ENCODE results near the gene SC5D.

Gene SC5D

DNA sequence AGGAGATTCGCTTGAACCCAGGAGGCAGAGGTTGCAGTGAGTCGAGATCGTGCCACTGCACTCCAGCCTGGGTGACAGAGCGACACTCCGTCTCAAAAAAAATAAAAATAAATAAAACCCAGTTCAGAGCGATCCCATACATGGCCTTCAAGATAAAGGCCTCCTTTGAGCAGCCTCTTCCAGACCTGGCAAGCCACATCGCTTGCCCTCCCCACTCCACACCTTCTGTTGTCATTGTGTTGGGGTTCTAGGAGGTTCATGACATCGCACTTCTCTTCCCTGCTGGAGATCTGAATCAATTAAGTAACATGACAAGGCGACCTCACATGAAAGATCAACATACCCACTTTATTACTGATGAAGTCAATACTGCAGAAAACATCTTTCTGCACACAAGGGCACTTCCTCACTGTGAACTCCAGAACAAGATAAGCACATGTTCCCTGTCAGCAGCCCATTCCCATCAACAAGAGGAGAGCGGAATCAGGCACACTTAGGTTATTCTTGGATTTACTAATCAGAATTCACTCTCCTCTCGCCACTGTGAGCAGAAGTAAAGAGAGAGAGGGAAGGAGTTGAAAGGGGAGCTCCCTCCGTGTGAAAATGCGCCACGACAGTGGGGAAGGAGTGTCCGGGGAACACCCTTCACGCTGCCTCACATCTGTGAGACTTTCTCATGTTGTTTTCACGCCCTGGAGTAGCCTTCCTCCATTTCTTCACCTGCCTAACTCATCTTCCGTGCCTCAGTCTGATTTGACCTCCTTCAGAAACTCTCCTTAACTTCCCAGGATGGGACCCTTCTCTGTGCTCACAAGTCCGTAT, 38.3 kb downstream of the SC5D start:
- no peak for DNase-seq

DNA sequence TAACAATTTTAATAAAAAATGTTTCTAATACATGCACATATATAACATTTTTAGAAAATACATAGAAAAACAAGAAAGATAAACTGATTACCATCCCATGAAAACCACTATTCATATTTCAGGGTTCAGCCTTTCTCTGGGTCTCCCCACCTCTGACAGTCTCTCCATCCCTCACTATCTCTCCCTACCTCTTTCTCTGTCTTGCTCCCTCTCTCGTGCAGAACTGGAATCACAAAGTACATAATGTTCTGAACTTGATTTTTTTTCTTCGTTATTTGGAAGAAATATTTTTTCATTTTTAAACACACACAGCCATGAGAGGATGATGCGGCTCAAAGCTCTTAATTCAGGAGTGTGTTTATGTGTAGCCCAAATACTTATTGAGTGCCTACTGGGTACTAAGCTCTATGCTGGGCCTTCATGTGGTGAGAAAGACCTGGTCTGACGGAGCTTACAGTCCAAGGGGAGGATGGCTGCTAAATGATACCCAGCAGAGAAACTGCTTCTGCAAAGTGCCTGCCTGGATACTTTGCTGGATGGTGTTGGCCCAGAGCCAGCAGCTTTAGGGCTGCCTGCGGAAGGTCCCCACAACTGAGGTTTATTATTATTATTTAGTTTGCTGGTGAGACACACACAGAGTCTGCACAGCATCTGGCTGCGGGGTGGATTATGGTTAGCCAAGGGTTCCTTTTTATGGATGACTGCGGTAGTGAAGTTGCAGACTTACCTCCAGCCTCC, 42.6 kb downstream of the SC5D start:
- no peak for DNase-seq

DNA sequence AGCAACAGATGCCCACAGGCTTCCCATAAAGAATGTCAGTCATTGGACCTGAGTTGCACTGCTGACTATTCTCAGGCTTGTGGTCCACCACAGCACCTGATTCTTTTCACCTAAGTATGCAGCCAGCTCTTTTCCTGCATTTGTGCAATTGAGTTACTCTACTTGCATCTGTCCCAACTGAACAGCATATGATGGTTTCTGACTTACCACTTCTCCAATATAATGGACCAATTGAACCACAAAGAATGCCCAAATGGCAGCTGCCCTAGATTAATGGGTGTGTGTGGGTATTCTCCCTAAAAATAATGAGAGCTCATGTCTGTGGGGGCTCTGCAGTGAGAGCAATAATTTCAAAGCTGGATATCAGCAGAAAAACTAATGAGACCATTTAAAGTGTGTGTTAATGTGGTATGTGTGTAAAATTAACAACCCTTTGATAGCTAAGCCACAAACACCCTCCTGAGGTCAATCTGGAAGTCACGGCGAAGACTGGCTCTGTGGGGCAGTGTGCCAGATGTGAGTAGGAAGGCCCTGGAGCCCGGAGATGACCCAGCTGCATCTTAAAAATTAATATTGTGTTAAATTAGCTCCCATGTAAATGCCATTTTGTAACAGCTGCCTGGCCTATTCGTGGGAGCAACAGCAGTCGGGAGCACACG, 43.8 kb downstream of the SC5D start:
- DNase-seq = no peak

DNA sequence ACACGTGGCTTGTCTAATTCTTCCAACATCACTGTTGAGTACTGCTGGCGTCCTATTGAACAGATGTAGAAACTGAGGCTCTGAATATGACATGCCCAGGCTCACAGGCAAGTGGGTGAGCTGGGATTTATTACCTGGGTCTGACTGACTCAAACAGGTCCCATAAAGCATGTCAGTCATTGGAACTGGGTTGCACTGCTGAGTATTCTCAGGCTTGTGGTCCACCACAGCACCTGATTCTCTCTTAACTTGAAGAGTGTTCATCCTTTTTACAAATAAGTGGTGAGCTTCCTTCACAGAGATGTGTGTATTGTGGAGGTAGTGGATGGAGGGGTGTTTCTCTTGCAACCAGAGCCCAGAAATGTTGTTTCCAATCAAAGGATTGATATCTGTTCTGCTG, 44.5 kb downstream of the SC5D start:
- DNase-seq = no peak

DNA sequence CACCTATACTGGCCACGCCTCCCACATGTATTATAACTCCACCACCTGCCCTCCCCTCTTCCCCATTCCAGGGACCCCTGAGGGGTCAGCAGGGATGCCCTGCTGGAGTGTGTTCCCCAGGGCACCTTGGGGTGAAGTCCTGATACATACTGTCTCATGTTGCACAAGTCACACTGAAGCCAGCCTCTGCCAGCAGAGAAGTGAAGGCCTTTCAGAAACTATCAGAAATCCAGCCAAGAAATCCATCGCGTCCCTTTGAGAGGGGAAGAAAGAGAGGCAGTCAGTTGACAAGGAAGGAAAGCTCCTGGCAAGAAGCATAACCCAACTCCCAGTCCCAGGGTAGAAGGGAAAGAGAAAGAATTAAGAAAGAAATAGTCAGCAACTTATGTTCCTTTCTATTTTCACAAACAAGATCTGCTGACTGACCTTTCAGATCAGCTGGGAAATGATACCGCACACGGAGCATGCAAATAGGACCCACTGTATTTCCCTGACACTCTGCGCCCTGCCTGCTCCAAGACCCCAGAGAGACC, 45.2 kb downstream of the SC5D start:
- no peak for DNase-seq

DNA sequence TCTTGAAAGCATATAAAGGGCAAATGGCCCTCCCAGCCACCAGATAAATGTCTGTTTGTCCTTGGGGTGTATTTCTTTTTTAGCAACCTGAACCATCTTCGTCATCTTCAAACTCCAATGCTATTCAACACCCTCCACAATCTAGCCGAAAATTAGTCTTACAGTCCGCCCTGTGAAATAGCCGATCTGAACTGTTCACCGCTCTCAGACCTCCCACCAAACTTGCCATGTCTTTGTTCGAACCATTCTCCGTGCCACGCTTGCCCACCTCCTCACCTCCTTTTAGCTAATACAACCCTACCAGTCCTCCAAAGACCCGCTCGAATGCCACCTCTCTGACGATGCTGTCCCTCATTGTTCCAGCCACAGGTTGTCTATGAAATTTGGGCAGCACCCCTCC, 46.0 kb downstream of the SC5D start:
- DNase-seq = no peak

DNA sequence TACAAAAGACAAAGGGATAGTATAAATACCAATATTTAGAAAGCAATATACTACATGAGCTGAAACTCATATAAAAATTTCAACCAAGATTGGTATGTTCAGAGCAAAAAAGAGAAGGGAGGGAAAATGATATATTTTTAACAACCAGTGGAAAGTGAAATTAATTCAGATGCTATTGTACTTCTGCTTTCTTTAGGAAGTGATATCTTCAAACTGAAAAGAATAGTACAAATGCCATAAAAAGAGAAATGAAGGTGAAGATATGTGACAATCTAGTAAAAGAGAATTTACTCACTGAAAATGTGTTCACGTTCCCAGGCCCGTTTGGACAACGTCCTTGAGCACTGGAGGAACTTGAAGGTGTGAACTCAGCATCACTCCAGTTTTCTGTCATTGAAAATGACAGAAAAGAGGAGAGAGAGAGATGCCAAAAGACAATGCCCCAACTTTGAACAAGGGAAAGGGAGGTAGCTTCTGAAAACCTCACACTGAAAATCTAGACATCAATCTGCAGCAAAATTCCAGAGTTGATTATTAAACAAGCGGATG, 47.5 kb downstream of the SC5D start:
- DNase-seq = no peak

DNA sequence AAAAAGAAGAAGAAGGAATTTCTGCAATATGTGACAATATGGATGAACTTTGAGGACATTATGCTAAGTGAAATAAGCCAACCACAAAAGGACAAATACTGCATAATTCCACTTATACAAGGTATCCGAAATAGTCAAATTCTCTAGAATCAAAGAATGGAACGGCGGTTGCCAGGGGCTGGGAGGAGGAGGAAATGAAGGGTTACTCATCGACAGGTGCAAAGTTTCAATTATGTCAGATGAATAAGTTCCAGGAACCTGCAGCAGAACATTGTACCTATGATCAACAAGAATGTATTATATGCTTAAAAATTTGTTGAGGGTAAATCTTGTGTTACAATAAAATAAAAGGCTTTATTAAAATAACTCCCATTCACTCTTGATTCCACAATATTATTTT, 49.0 kb downstream of the SC5D start:
- no peak for DNase-seq

DNA sequence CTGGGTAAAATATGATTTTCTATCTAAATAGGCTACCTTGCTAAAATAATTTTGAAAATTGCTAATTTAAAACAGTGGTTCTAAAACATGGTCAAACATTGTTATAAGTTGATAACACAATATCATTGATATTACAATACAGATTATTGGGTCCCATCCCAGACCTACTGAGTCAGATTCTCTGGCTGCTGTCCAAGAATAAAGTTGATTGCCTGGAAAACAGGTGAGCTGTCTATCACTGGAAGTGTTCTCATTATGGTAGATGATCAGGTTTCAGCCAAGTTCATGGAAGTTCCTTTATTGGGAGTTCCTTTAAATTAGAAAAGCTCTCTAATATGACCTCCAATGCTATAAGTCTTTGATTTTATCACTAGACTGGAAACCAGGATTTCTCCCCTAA, 52.3 kb downstream of the SC5D start:
- DNase-seq = no peak

DNA sequence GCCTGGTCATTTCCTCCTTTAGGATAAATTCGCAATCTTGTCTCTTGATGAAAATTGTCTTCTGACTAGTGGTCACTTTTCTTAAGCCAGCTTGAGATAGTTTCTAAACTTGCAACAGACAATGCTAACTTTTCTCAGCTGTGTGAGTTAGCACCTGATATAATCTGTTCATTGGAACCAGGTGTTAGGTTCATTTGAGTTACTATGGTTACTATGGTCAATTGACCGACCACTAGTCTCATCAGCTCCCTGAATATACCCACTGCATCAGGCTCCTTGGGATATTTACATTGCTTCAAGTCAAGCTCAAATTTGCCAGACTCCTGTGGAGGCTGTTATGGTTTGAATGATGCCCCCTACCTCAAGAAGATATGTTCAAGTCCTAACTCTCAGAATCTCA, 54.5 kb downstream of the SC5D start:
- DNase-seq = no peak

DNA sequence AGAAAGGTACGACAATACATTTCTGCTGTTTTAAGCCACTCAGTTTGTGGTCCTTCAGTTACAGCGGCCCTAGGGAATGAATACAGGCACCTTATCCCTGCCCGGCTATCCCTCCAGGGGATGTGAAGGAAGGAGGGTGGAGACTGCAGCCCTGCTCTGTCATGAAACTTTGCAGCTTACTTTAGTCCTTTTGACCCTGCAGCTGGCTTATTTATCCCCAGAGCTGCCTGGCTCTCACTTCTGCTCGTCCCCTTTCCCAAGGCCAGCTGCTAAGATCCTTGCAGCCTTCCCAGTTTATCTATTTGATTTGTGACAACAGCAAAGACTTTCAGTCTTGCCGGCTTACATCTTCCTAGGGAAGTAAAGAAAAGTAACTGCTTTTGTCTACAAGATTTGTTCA, 55.2 kb downstream of the SC5D start:
- no peak for DNase-seq

DNA sequence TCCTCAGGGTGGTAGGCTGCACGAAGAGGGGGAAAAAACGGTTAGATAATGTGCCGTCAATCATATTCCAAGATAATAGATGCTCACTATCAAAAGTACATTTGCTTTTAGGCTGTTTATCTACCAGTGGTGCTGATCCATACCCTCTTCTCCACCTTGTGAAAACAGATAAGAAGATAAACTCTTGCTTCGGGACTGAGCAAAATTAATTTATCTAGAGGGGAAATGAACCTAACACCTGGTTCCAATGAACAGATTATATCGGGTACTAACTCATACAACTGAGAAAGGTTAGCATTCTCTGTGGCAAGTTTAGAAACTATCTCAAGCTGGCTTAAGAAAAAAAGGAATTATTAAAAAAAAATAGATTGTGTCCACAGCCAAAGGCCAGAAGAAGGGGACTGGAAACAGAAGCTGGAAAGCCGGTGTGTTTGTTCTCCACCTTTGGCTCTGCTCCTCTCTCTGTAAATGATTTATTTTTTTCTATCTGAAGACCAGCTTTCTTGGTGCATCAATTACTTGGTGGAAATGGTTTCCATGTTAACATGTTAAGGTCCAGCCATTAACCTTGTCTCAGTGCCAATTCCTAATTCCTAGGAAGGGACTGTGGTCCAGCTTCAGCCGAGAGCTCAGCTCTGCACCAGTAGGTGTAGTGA, 55.8 kb downstream of the SC5D start:
- no peak for DNase-seq

DNA sequence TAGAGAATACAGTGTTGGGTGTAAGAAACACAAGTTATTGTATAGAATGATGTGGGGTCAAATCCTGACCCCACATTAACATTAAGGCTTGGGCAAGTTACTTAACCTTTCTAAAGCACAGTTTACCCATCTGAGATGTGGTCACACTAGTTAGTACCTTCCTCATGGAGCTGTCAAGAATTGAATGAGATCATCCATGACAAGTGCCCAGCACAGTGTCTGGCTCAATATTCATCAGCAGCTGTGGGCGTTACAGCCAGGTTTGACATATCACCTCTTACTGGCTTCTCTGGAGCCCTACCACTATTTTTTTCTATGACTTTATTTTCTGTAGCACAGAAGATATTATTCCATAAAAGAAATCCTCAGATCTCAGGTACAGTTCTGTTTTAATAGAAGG, 57.2 kb downstream of the SC5D start:
- DNase-seq = no peak

DNA sequence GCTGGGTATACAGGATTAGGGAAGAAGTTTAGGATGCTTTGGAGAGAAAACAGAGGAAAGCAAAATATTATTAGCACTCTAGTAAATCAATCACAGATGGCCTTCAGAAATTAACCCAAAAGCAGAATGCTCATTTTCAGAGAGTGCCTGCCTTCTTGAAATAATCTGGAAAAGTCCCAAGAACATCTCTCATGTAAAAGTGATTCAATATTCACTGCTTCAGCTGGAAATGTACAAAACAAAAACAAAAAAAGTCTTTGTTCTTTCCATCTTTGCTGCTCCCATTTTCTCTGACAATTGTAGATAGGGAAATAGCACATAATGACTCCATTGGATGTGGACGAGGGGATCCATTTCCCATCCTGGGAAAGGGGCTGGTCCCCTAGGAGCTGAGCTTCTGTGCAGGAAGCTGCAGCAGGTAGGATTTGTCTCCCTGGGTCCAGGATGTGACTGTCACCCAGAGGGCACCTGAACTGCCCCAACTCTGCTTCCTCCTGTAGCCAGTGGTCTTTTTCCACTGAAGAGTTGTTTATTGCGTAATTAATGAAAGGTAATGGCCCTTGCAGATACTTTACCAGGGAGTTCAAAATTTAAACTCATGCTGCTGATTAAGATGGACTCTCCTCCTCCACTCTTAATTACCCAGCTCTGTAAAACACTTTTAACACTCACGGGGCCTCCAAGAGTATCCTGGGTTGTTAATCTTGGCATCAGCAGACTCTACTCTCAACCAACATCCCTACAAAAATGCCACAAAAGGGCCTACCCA, 57.9 kb downstream of the SC5D start:
- DNase-seq = no peak

DNA sequence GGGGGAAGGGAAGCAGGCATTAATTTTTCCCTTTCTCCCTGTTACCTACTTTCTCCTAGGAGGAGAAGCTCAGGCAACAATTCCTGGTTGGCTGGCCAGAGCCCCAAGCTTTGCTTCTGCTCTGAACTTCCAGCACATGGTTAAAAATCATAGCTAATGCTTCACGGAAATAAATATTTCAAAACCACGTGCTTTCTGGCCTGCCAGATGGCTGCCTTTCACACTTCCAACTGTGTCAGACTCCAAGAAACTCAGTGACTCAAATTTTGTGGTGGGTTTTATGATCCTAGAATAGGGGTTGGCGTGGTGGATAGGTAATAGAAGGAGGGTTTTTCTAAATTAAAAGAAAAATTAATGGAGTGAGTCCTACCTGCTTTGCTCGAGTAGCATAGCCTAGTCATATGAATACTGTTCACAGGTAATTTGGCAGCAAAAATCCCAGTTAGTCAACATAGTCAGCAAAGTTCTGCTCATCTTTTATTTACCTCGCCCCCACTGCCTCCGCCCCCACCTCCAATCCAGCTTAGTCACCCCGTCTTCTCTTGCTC, 58.6 kb downstream of the SC5D start:
- DNase-seq = no peak

DNA sequence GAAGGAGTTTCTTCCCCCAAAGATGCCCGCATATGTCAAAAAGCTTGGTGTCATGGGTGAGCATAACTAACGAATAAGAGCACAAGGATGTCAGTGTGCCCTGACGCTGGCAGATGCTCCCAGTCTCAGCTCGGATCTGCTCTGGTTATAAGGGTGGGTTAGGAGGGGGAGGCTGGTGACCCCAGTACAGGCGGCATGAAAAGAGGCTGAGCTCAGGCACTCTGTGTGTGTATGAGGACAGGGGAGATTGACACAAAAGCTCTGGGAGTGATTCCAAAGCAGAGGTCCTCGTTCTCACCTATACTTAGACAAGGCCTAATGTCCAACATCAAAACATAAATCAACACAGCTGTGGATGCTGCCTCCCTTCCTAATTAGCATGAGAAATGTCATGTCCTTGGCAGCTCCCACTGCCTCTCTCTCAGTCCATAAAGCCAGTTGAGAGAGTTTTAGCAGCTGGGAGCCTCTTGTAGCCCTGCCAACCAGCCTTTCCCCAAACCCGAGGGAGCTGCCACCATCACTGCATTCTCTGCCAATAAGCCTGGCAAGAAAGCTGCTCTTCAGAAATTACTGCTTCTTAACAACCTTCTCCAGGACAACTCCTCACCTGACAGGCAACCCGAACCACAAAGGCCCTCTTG, 59.8 kb downstream of the SC5D start:
- DNase-seq = peak; percentile 22 to 53

DNA sequence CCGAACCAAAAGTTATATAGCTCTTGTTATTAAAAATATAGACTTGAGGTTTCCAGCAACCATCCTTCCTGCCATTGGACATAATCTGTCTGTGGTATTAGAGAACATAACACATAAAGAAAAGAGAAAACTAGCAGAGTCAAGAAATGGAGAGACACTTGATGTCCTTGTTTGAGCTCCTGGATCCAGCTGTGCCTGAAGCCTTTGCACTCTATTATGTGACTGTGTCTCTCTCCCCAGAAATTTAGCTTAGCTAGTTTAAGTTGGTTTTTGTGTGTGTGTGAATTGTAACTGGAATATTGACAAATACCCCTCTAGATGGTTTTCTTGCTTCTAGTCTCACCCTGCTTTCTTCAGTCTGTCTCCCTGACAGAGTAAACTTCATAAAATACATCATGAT, 61.6 kb downstream of the SC5D start:
- no peak for DNase-seq

DNA sequence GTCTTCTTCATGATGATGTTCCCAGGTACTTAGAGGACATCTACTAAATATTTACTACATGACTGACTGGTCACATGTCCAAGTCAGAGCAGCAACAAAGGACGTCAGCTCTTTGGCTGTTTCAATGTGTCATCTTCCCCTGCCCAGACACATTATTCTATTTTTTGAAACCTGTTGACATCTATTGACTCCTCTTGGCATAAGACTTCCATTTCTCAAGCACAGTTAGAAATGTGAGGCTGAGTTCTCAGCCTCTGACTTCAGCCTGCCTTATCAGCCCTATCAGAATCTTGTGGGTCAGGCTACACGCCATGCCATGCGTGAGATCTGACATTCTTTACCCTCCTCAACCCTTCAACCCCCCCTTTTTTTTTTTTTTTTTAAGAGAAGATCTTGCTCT, 63.8 kb downstream of the SC5D start:
- no peak for DNase-seq
